GM23338 (cell line): ENCODE measurements around the gene PDGFC. TPM values are rescaled to one million over a fixed set of nuclear protein-coding genes. Genes with fewer than 3 reads are reported as not detected.

Source experiments
- ATAC-seq: fragments of 200-7000 bp; cut with Tn5 transposase; 3 replicates; pipeline ENCODE4 v1.9.1; 2020
- DNase-seq: peaks from one replicate; pipeline ENCODE4 v3.0.0-alpha.2; 2015; ENCODE audit warnings: low spot score
- H2AFZ ChIP-seq: fragments of 200-600 bp; sonication (generic); 2 replicates; pipeline ENCODE4 v1.8.0; 2016; ENCODE audit warnings: antibody characterized with exemption, mild to moderate bottlenecking, moderate library complexity
- H3F3A ChIP-seq: fragments of 200-600 bp; sonication (generic); replicated peaks from 2 replicates; pipeline ENCODE4 v1.8.0; 2017; ENCODE audit warnings: antibody characterized with exemption, mixed run types, low read depth
- H3K27ac ChIP-seq: fragments of 200-600 bp; sonication (generic); 2 replicates; pipeline ENCODE4 v1.6.1; 2016; ENCODE audit warnings: low read depth
- H3K27me3 ChIP-seq: fragments of 200-600 bp; sonication (generic); 2 replicates; pipeline ENCODE4 v1.8.0; 2016; ENCODE audit warnings: mild to moderate bottlenecking, mixed run types, moderate library complexity; ENCODE audit not compliant: insufficient read depth
- H3K36me3 ChIP-seq: fragments of 200-600 bp; sonication (generic); 2 replicates; pipeline ENCODE4 v1.8.0; 2016; ENCODE audit warnings: mild to moderate bottlenecking; ENCODE audit not compliant: insufficient read depth
- H3K4me1 ChIP-seq: fragments of 200-600 bp; sonication (generic); 2 replicates; pipeline ENCODE4 v1.8.0; 2016; ENCODE audit warnings: mild to moderate bottlenecking, moderate library complexity; ENCODE audit not compliant: insufficient read depth
- H3K4me2 ChIP-seq: fragments of 200-600 bp; sonication (generic); 2 replicates; pipeline ENCODE4 v1.7.1; 2017; ENCODE audit warnings: mixed run types
- H3K4me3 ChIP-seq: fragments of 200-600 bp; sonication (generic); 2 replicates; pipeline ENCODE4 v1.6.1; 2016; ENCODE audit warnings: mixed run types
- H3K79me2 ChIP-seq: fragments of 200-600 bp; sonication (generic); replicated peaks from 2 replicates; pipeline ENCODE4 v1.8.0; 2017; ENCODE audit warnings: mild to moderate bottlenecking; ENCODE audit not compliant: insufficient read depth
- H3K9me2 ChIP-seq: fragments of 200-600 bp; sonication (generic); 2 replicates; pipeline ENCODE4 v1.8.0; 2017; ENCODE audit not compliant: insufficient read depth
- H4K20me1 ChIP-seq: fragments of 200-600 bp; sonication (generic); replicated peaks from 2 replicates; pipeline ENCODE4 v1.8.0; 2017; ENCODE audit warnings: mild to moderate bottlenecking; ENCODE audit not compliant: insufficient read depth
- H3K27ac Mint-ChIP-seq: 2 replicates; pipeline ENCODE4 v1.8.0; 2020; ENCODE audit warnings: inconsistent platforms, mild to moderate bottlenecking, moderate library complexity, mixed read lengths
- H3K27me3 Mint-ChIP-seq: 3 replicates; pipeline ENCODE4 v1.8.0; 2022; ENCODE audit warnings: low read depth, mild to moderate bottlenecking, moderate library complexity, mixed read lengths, inconsistent platforms; ENCODE audit not compliant: insufficient read depth, poor library complexity
- H3K36me3 Mint-ChIP-seq: 3 replicates; pipeline ENCODE4 v1.8.0; 2021; ENCODE audit warnings: low read depth, mild to moderate bottlenecking, inconsistent platforms, moderate library complexity, mixed read lengths
- H3K4me1 Mint-ChIP-seq: 3 replicates; pipeline ENCODE4 v1.8.0; 2020; ENCODE audit warnings: mild to moderate bottlenecking, inconsistent platforms, mixed read lengths
- H3K4me3 Mint-ChIP-seq: 3 replicates; pipeline ENCODE4 v1.8.0; 2021; ENCODE audit warnings: moderate library complexity, mild to moderate bottlenecking, inconsistent platforms, mixed read lengths
- H3K9me3 Mint-ChIP-seq: 3 replicates; pipeline ENCODE4 v1.8.0; 2020; ENCODE audit warnings: moderate library complexity, mild to moderate bottlenecking, inconsistent platforms, mixed read lengths
- CREB1 ChIP-seq: fragments of 250-450 bp; sonication (Bioruptor Pico); IDR thresholded peaks from 2 replicates; pipeline ENCODE4 v1.5.0; 2020; ENCODE audit warnings: low read depth, mild to moderate bottlenecking, moderate library complexity
- CTCF ChIP-seq, 2 experiments: fragments of 200-600 bp in 1 of 2; sonication (generic) in 1 of 2; conservative IDR thresholded peaks; 2 replicates each; pipeline versions ENCODE4 v1.5.1 to v1.6.1; 2016 to 2017; ENCODE audit warnings: antibody characterized with exemption in 2 of 2, low read depth in 2 of 2, mild to moderate bottlenecking in 2 of 2, moderate library complexity in 1 of 2
- ETS1 ChIP-seq: IDR thresholded peaks from 2 replicates; pipeline ENCODE4 v1.6.1; 2016; ENCODE audit warnings: antibody characterized with exemption
- EZH2 ChIP-seq: fragments of 200-600 bp; sonication (generic); IDR thresholded peaks from one replicate; pipeline ENCODE4 v1.8.0; 2017; ENCODE audit warnings: antibody characterized with exemption, mild to moderate bottlenecking, low read depth; ENCODE audit not compliant: unreplicated experiment
- EZH2phosphoT487 ChIP-seq: fragments of 200-600 bp; sonication (generic); IDR thresholded peaks from one replicate; pipeline ENCODE4 v1.8.1; 2018; ENCODE audit warnings: antibody characterized with exemption; ENCODE audit not compliant: unreplicated experiment
- JUNB ChIP-seq: IDR thresholded peaks from one replicate; pipeline ENCODE4 v1.6.1; 2016; ENCODE audit warnings: antibody characterized with exemption; ENCODE audit not compliant: unreplicated experiment
- NANOG ChIP-seq: IDR thresholded peaks from 2 replicates; pipeline ENCODE4 v1.6.1; 2016; ENCODE audit warnings: antibody characterized with exemption, borderline replicate concordance
- POLR2AphosphoS5 ChIP-seq: IDR thresholded peaks from 2 replicates; pipeline ENCODE4 v1.6.1; 2016; ENCODE audit warnings: antibody characterized with exemption, low read depth
- REST ChIP-seq: IDR thresholded peaks from one replicate; pipeline ENCODE4 v1.6.1; 2018; ENCODE audit warnings: antibody characterized with exemption; ENCODE audit not compliant: unreplicated experiment
- STAT1 ChIP-seq: IDR thresholded peaks from one replicate; pipeline ENCODE4 v1.6.1; 2016; ENCODE audit warnings: antibody characterized with exemption; ENCODE audit not compliant: unreplicated experiment
- ZNF114 ChIP-seq: fragments of 250-450 bp; sonication (Bioruptor Pico); IDR thresholded peaks from 2 replicates; pipeline ENCODE4 v1.5.0; 2020; ENCODE audit warnings: mild to moderate bottlenecking, moderate library complexity
- ZNF331 ChIP-seq: fragments of 250-450 bp; sonication (Bioruptor Pico); IDR thresholded peaks from 2 replicates; pipeline ENCODE4 v1.5.0; 2020; ENCODE audit warnings: low read depth, mild to moderate bottlenecking, moderate library complexity
- ZNF462 ChIP-seq: fragments of 250-450 bp; sonication (Bioruptor Pico); IDR thresholded peaks from 2 replicates; pipeline ENCODE4 v1.5.0; 2020; ENCODE audit warnings: mild to moderate bottlenecking, moderate library complexity
- polyA plus RNA-seq: library from polyadenylated mRNA; unstranded; fragments of >200 nt; fragmentation: Nextera tagmentation; extraction: Ambion mirVana; gene quantifications from 2 replicates; pipeline ENCODE4 v1.2.1, GENCODE V29; 2016
- total RNA-seq: library from RNA; depleted of rRNA; stranded (reverse); fragments of >200 nt; shearing (Covaris generic); gene quantifications from 2 replicates; pipeline ENCODE4 v1.2.3, GENCODE V29; 2014

PDGFC gene
- total and polyA plus RNA-seq, 2 experiments from 2014 or later: 1.3 to 3.4 TPM

GRCh38 chr4:156746111-156746510 lies 225.5 kb downstream of the PDGFC start:
- no peaks in the 10 kb centered on the region for H4K20me1 ChIP-seq
- H3K4me3 Mint-ChIP-seq: no peak overlapping the region
- no peaks in the 10 kb centered on the region for H3K79me2 ChIP-seq
- ATAC-seq (no peak), DNase-seq (no peak)
- H3K9me3 Mint-ChIP-seq: no peaks in the 10 kb centered on the region
- no peaks in the 10 kb centered on the region for H3K9me2 ChIP-seq
- H3K27me3 Mint-ChIP-seq: no peaks in the 10 kb centered on the region
- no peaks in the 10 kb centered on the region for H3K4me1 ChIP-seq
- H3F3A ChIP-seq: no peaks in the 10 kb centered on the region
- H3K4me1 Mint-ChIP-seq: peaks cover 7% of the 10 kb centered on the region; the same call in 2 of the 3 replicates
- no peak overlapping the region for H3K4me2 ChIP-seq
- no peaks in the 10 kb centered on the region for H3K36me3 ChIP-seq
- no peak for TF ChIP-seq EZH2phosphoT487
- TF ChIP-seq ZNF114: no peak
- no peak for TF ChIP-seq NANOG
- no peak for TF ChIP-seq JUNB
- TF ChIP-seq POLR2AphosphoS5: no peak
- TF ChIP-seq ETS1: no peak
- no peak for TF ChIP-seq ZNF331 (CRISPR knock-in tag)
- TF ChIP-seq ZNF462: no peak
- TF ChIP-seq CREB1 (CRISPR knock-in tag): no peak
- no peak for TF ChIP-seq CTCF (conservative IDR thresholded peaks at IDR 0.05; ENCODE audit: low read depth in 2 of 2)
- no peak for TF ChIP-seq EZH2
- no peak for TF ChIP-seq REST
- no peak for TF ChIP-seq STAT1
- no peak overlapping the region for H3K27ac ChIP-seq
- H3K27me3 ChIP-seq: no peaks in the 10 kb centered on the region
- H3K27ac Mint-ChIP-seq: no peak overlapping the region
- H2AFZ ChIP-seq: peak overlapping the region; percentile 69
- H3K4me3 ChIP-seq: no peak overlapping the region
- no peaks in the 10 kb centered on the region for H3K36me3 Mint-ChIP-seq
